Astrocyte of the cerebellum (primary cell): ENCODE data around the gene PRMT9.

Source experiments
- DNase-seq: peaks from one replicate; pipeline ENCODE4 v3.0.0-alpha.2; 2011; ENCODE audit warnings: low read depth
- H3K4me3 ChIP-seq: 2 replicates; pipeline ENCODE4 v1.5.1; 2011; ENCODE audit warnings: mild to moderate bottlenecking, low read depth, low read length, moderate library complexity
- CTCF ChIP-seq: IDR thresholded peaks from 2 replicates; pipeline ENCODE4 v1.5.1; 2012; ENCODE audit warnings: low read length, low read depth, moderate library complexity, mild to moderate bottlenecking; ENCODE audit errors: missing control alignments
- in situ Hi-C: cut with HindIII; loops from 2 replicates; pipeline ENCODE4 v1.10.0; 2017; ENCODE audit warnings: low sequenced_read_pairs

The PRMT9 gene

GRCh38 chr4:147658501-147658900, 25.5 kb downstream of the PRMT9 start:
- no peak overlapping the region for H3K4me3 ChIP-seq
- TF ChIP-seq CTCF = no peak
- no peak for DNase-seq
- in situ Hi-C loops = no loop called here

- no peak for DNase-seq
- no peak overlapping the region for H3K4me3 ChIP-seq
- in situ Hi-C loops = no loop called here
- TF ChIP-seq CTCF = no peak
These were observed 28.3 kb downstream of the PRMT9 start for GRCh38 chr4:147655639-147656038.

GRCh38 chr4:147651563-147651962, 32.4 kb downstream of the PRMT9 start:
- no peak overlapping the region for H3K4me3 ChIP-seq
- TF ChIP-seq CTCF = no peak
- in situ Hi-C loops = no loop called here
- DNase-seq = no peak

- DNase-seq = no peak
- in situ Hi-C loops = no loop called here
- H3K4me3 ChIP-seq = no peak overlapping the region
- no peak for TF ChIP-seq CTCF
These were observed 35.3 kb downstream of the PRMT9 start for GRCh38 chr4:147648656-147649055.

- H3K4me3 ChIP-seq = no peak overlapping the region
- no peak for DNase-seq
- no peak for TF ChIP-seq CTCF
- in situ Hi-C loops = no loop called here
These were observed 38.9 kb downstream of the PRMT9 start for GRCh38 chr4:147645099-147645498.

- DNase-seq = no peak
- in situ Hi-C loops = no loop called here
- no peak overlapping the region for H3K4me3 ChIP-seq
- no peak for TF ChIP-seq CTCF
These were observed 39.5 kb downstream of the PRMT9 start for GRCh38 chr4:147644471-147644870.

- in situ Hi-C loops = no loop called here
- H3K4me3 ChIP-seq = no peak overlapping the region
- no peak for TF ChIP-seq CTCF
- DNase-seq = no peak
These were observed 40.3 kb downstream of the PRMT9 start for GRCh38 chr4:147643616-147644015.
